OCI-LY1 (cell line): ENCODE results near the gene PDHX.

Experiments
- EZH2 ChIP-seq: fragments of 200-600 bp; sonication (generic), shearing (Covaris generic); IDR thresholded peaks from 2 replicates; pipeline ENCODE4 v1.8.0; 2017; ENCODE audit warnings: borderline replicate concordance, mixed run types, mild to moderate bottlenecking, antibody characterized with exemption, low read length, moderate library complexity, mixed read lengths
- TF ChIP-seq, protein P1 (sequence below): fragments of 200-600 bp; sonication (generic), shearing (Covaris generic); IDR thresholded peaks from 2 replicates; pipeline ENCODE4 v1.5.1; 2017; ENCODE audit warnings: mild to moderate bottlenecking, antibody characterized with exemption, low read length, moderate library complexity, mixed read lengths

DNA sequence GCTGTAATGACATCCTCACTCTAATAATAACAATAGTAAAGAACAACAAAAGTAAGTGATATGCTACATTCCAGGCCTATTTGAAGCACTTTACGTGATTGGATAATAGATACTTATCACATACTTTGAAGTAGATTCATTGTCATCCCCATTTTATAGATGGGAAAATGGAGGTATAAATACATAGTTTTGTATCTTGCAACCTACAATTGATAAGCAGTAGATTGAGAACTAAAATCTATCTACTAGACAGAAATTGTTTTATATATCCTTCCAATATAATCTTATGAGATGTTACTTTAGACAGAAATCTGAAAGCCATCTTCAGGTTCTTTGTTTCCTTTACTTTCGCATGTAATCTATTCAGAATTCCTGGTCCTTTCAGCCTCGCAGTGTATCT, 118.0 kb downstream of the PDHX start:
- TF ChIP-seq, protein P1, sequence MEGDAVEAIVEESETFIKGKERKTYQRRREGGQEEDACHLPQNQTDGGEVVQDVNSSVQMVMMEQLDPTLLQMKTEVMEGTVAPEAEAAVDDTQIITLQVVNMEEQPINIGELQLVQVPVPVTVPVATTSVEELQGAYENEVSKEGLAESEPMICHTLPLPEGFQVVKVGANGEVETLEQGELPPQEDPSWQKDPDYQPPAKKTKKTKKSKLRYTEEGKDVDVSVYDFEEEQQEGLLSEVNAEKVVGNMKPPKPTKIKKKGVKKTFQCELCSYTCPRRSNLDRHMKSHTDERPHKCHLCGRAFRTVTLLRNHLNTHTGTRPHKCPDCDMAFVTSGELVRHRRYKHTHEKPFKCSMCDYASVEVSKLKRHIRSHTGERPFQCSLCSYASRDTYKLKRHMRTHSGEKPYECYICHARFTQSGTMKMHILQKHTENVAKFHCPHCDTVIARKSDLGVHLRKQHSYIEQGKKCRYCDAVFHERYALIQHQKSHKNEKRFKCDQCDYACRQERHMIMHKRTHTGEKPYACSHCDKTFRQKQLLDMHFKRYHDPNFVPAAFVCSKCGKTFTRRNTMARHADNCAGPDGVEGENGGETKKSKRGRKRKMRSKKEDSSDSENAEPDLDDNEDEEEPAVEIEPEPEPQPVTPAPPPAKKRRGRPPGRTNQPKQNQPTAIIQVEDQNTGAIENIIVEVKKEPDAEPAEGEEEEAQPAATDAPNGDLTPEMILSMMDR = no peak
- TF ChIP-seq EZH2 = no peak
